H1 (cell line): ENCODE measurements around the gene IFNA1. TPM values are rescaled to one million over a fixed set of nuclear protein-coding genes. Genes with fewer than 3 reads are reported as not detected.

Source experiments
- CTCF ChIA-PET: fragments of 300-600 bp; sonication (Branson Sonifier 250); formaldehyde crosslinking; loops from one replicate; lab custom pipeline; 2021; ENCODE audit not compliant: partially characterized antibody; lab: Charles Lee
- POLR2A ChIA-PET: fragments of 300-600 bp; sonication (Branson Sonifier 250); formaldehyde crosslinking; loops from one replicate; lab custom pipeline; 2021; ENCODE audit warnings: inconsistent platforms; ENCODE audit not compliant: partially characterized antibody; lab: Charles Lee
- DNase-seq, 2 experiments: peaks; one replicate each; pipeline versions ENCODE4 v3.0.0 to v3.0.0-alpha.2; 2010 to 2022; ENCODE audit warnings: low spot score in 2 of 2, low read depth in 1 of 2, mixed read lengths in 1 of 2
- FAIRE-seq: peaks from 2 replicates; lab custom pipeline; 2011; peaks lifted over from hg19 to GRCh38; lab: Jason Lieb, UNC
- H2AFZ ChIP-seq: 2 replicates; pipeline ENCODE4 v1.8.1; 2012; ENCODE audit warnings: low read length, inconsistent platforms
- H2AK5ac ChIP-seq: 2 replicates; pipeline ENCODE4 v1.6.1; 2013; ENCODE audit warnings: low read depth, low read length
- H2BK120ac ChIP-seq: replicated peaks from 2 replicates; pipeline ENCODE3; 2013; ENCODE audit warnings: low read depth, low read length, inconsistent platforms
- H2BK12ac ChIP-seq: 2 replicates; pipeline ENCODE4 v1.6.1; 2013; ENCODE audit warnings: low read depth, low read length
- H2BK15ac ChIP-seq: 2 replicates; pipeline ENCODE4 v1.6.1; 2013; ENCODE audit warnings: low read length
- H2BK20ac ChIP-seq: 2 replicates; pipeline ENCODE4 v1.6.1; 2013; ENCODE audit warnings: low read length
- H2BK5ac ChIP-seq: 2 replicates; pipeline ENCODE4 v1.6.1; 2013; ENCODE audit warnings: low read depth, low read length
- H3K14ac ChIP-seq: 2 replicates; pipeline ENCODE4 v1.6.1; 2013; ENCODE audit warnings: inconsistent platforms; ENCODE audit not compliant: insufficient read length
- H3K18ac ChIP-seq: 2 replicates; pipeline ENCODE4 v1.6.1; 2013; ENCODE audit warnings: low read length; ENCODE audit errors: extremely low read depth
- H3K23ac ChIP-seq: 2 replicates; pipeline ENCODE4 v1.6.1; 2013; ENCODE audit warnings: inconsistent platforms; ENCODE audit not compliant: insufficient read length
- H3K23me2 ChIP-seq: 2 replicates; pipeline ENCODE4 v1.6.1; 2013; ENCODE audit warnings: low read depth, low read length
- H3K27ac ChIP-seq: 2 replicates; pipeline ENCODE4 v1.6.1; 2011; ENCODE audit warnings: low read depth, low read length, inconsistent platforms
- H3K27me3 ChIP-seq, 4 experiments: replicated peaks in 1 of 4; 1 replicate in 1 of 4; 2 replicates in 3 of 4; pipeline versions ENCODE4 v1.6.1 to v1.8.1; 2011 to 2013; ENCODE audit warnings: low read length in 3 of 4, mild to moderate bottlenecking in 3 of 4, inconsistent platforms in 2 of 4, mixed read lengths in 2 of 4, moderate library complexity in 1 of 4; ENCODE audit not compliant: control insufficient read depth in 3 of 4, insufficient read depth in 3 of 4; ENCODE audit errors: extremely low read depth in 1 of 4
- H3K36me3 ChIP-seq, 4 experiments: 2 replicates each; pipeline versions ENCODE4 v1.6.1 to v1.8.1; 2011 to 2013; ENCODE audit warnings: mild to moderate bottlenecking in 4 of 4, low read length in 3 of 4, moderate library complexity in 2 of 4, control low read depth in 1 of 4, inconsistent platforms in 1 of 4; ENCODE audit not compliant: insufficient read depth in 4 of 4, control insufficient read depth in 2 of 4
- H3K4ac ChIP-seq: replicated peaks from 2 replicates; pipeline ENCODE3; 2013; ENCODE audit warnings: low read length, low read depth, mixed read lengths, inconsistent platforms; ENCODE audit not compliant: insufficient read length
- H3K4me1 ChIP-seq, 4 experiments: replicated peaks in 1 of 4; 1 replicate in 1 of 4; 2 replicates in 3 of 4; pipeline versions ENCODE4 v1.6.1 to v1.8.1; 2011 to 2013; ENCODE audit warnings: low read length in 3 of 4, inconsistent platforms in 2 of 4, mixed read lengths in 1 of 4; ENCODE audit not compliant: insufficient read depth in 4 of 4, control insufficient read depth in 3 of 4
- H3K4me2 ChIP-seq, 2 experiments: 2 replicates each; pipeline versions ENCODE4 v1.6.1 to v1.8.1; 2011 to 2013; ENCODE audit warnings: low read depth in 2 of 2, low read length in 2 of 2, control low read depth in 1 of 2, inconsistent platforms in 1 of 2, mild to moderate bottlenecking in 1 of 2; ENCODE audit not compliant: insufficient read depth in 1 of 2
- H3K4me3 ChIP-seq, 4 experiments: fragments of 200-600, 300-600 bp in 1 of 4; sonication (generic), shearing (Covaris generic), sonication (Bioruptor Twin) in 1 of 4; 2 replicates each; pipeline versions ENCODE4 v1.5.1 to v1.8.1; 2011 to 2016; ENCODE audit warnings: low read length in 4 of 4, low read depth in 3 of 4, control low read depth in 2 of 4, inconsistent platforms in 2 of 4, mild to moderate bottlenecking in 2 of 4, mixed read lengths in 1 of 4, moderate library complexity in 1 of 4; ENCODE audit not compliant: insufficient read depth in 2 of 4; ENCODE audit errors: extremely low read depth in 1 of 4
- H3K56ac ChIP-seq: replicated peaks from 2 replicates; pipeline ENCODE3; 2013; ENCODE audit warnings: low read depth, mild to moderate bottlenecking, mixed read lengths, low read length, inconsistent platforms; ENCODE audit not compliant: insufficient read length
- H3K79me1 ChIP-seq: 2 replicates; pipeline ENCODE4 v1.6.1; 2013; ENCODE audit warnings: low read depth, low read length, control low read depth
- H3K79me2 ChIP-seq, 2 experiments: 2 replicates each; pipeline versions ENCODE4 v1.6.1 to v1.8.1; 2012 to 2013; ENCODE audit warnings: low read length in 2 of 2, mild to moderate bottlenecking in 2 of 2, inconsistent platforms in 1 of 2; ENCODE audit not compliant: insufficient read depth in 2 of 2, control insufficient read depth in 1 of 2
- H3K9ac ChIP-seq, 4 experiments: replicated peaks in 1 of 4; 1 replicate in 1 of 4; 2 replicates in 3 of 4; pipeline versions ENCODE4 v1.6.1 to v1.8.1; 2011 to 2013; ENCODE audit warnings: low read depth in 3 of 4, low read length in 3 of 4, control low read depth in 2 of 4, mild to moderate bottlenecking in 2 of 4, moderate library complexity in 2 of 4, inconsistent platforms in 1 of 4; ENCODE audit errors: extremely low read depth in 1 of 4
- H3K9me3 ChIP-seq, 2 experiments: 2 replicates each; pipeline versions ENCODE4 v1.6.1 to v1.8.1; 2012 to 2013; ENCODE audit warnings: mild to moderate bottlenecking in 2 of 2, moderate library complexity in 2 of 2, control low read depth in 1 of 2, inconsistent platforms in 1 of 2, low read depth in 1 of 2, low read length in 1 of 2, mixed read lengths in 1 of 2; ENCODE audit not compliant: insufficient read depth in 2 of 2
- H4K20me1 ChIP-seq, 2 experiments: replicated peaks in 1 of 2; 2 replicates each; pipeline versions ENCODE3 to v1.8.1; 2011 to 2013; ENCODE audit warnings: inconsistent platforms in 2 of 2, low read length in 2 of 2, mild to moderate bottlenecking in 1 of 2; ENCODE audit not compliant: insufficient read depth in 2 of 2, control insufficient read depth in 1 of 2
- H4K5ac ChIP-seq: 2 replicates; pipeline ENCODE4 v1.6.1; 2013; ENCODE audit warnings: low read length, low read depth, mixed read lengths, inconsistent platforms; ENCODE audit not compliant: insufficient read length
- H4K8ac ChIP-seq: 2 replicates; pipeline ENCODE4 v1.8.0; 2013; ENCODE audit warnings: mild to moderate bottlenecking, moderate library complexity, low read length, inconsistent platforms; ENCODE audit not compliant: insufficient read depth; ENCODE audit errors: extremely low read depth
- H4K91ac ChIP-seq: replicated peaks from 2 replicates; pipeline ENCODE3; 2013; ENCODE audit warnings: low read length, mixed read lengths, inconsistent platforms; ENCODE audit not compliant: insufficient read length
- BRCA1 ChIP-seq: IDR thresholded peaks from 2 replicates; pipeline ENCODE4 v1.6.1; 2012; ENCODE audit warnings: low read depth, low read length, improper control_type of control experiment
- CBX5 ChIP-seq: fragments of 300-800, 300-1000 bp; sonication (generic); IDR thresholded peaks from 2 replicates; pipeline ENCODE4 v1.7.1; 2016; ENCODE audit warnings: antibody characterized with exemption, low read length, low read depth
- E2F6 ChIP-seq: IDR thresholded peaks from 2 replicates; pipeline ENCODE4 v1.6.1; 2012; ENCODE audit warnings: inconsistent platforms
- EZH2 ChIP-seq: fragments of 200-600 bp; sonication (generic); IDR thresholded peaks from 2 replicates; pipeline ENCODE4 v1.7.1; 2012; ENCODE audit warnings: low read depth, mild to moderate bottlenecking, moderate library complexity, low read length, inconsistent platforms; ENCODE audit not compliant: severe bottlenecking
- KDM5A ChIP-seq: fragments of 200-600 bp; IDR thresholded peaks from 2 replicates; pipeline ENCODE4 v1.7.1; 2012; ENCODE audit warnings: mild to moderate bottlenecking, low read length, inconsistent platforms, mixed read lengths
- NANOG ChIP-seq: IDR thresholded peaks from 2 replicates; pipeline ENCODE4 v1.6.1; 2011; ENCODE audit warnings: low read length, low read depth, mild to moderate bottlenecking, inconsistent platforms; ENCODE audit not compliant: insufficient read depth, poor library complexity, severe bottlenecking
- RNF2 ChIP-seq: fragments of 200-900, 300-1000 bp; sonication (generic); IDR thresholded peaks from 2 replicates; pipeline ENCODE4 v1.7.1; 2016; ENCODE audit warnings: borderline replicate concordance, low read depth, mild to moderate bottlenecking, antibody characterized with exemption, low read length; ENCODE audit not compliant: poor library complexity, severe bottlenecking; ENCODE audit errors: missing control alignments
- RXRA ChIP-seq: IDR thresholded peaks from 2 replicates; pipeline ENCODE4 v1.6.1; 2011; ENCODE audit warnings: low read depth, mild to moderate bottlenecking, low read length, moderate library complexity; ENCODE audit not compliant: insufficient read depth
- SIRT6 ChIP-seq: IDR thresholded peaks from one replicate; pipeline ENCODE4 v1.7.1; 2012; ENCODE audit warnings: low read length, inconsistent platforms
- SP2 ChIP-seq: IDR thresholded peaks from 2 replicates; pipeline ENCODE4 v1.6.1; 2012; ENCODE audit warnings: mild to moderate bottlenecking, low read length, inconsistent platforms
- SUZ12 ChIP-seq: fragments of 200-600 bp; sonication (generic); IDR thresholded peaks from 2 replicates; pipeline ENCODE4 v1.6.1; 2012; ENCODE audit warnings: mild to moderate bottlenecking, inconsistent platforms, low read length, moderate library complexity, mixed read lengths
- TEAD4 ChIP-seq: IDR thresholded peaks from 2 replicates; pipeline ENCODE4 v1.6.1; 2012; ENCODE audit warnings: low read depth, low read length, inconsistent platforms, mixed read lengths
- ZNF274 ChIP-seq: IDR thresholded peaks from 2 replicates; pipeline ENCODE4 v1.7.0; 2012; ENCODE audit warnings: low read length, borderline replicate concordance; ENCODE audit errors: extremely low read depth
- WGBS, 2 experiments: shearing (Covaris generic) in 1 of 2; methylation state at CpG; one replicate each; pipeline versions ENCODE4 v1.1.6 to v1.1.7; 2013 to 2015; ENCODE audit warnings: low lambda C conversion rate in 2 of 2, mixed read lengths in 2 of 2, inconsistent platforms in 1 of 2, low coverage in 1 of 2, missing lambda C conversion rate in 1 of 2; ENCODE audit not compliant: insufficient replicate concordance in 2 of 2, insufficient coverage in 1 of 2, insufficient read length in 1 of 2; ENCODE audit errors: extremely low coverage in 1 of 2, missing lambda C conversion rate in 1 of 2; 5-methylcytosine and 5-hydroxymethylcytosine counted together
- polyA plus RNA-seq, 7 experiments: library from polyadenylated mRNA; depleted of rRNA in 3 of 7; stranded (reverse) in 5 of 7; unstranded in 2 of 7; fragments of >200 nt in 5 of 7; fragments of 200-250 nt in 2 of 7; gene quantifications; 1 replicate in 5 of 7; 2 replicates in 1 of 7; 4 replicates in 1 of 7; pipeline versions ENCODE4 v1.2.1 to v1.2.3, GENCODE V29; 2011 to 2013; ENCODE audit warnings: missing spikeins in 2 of 7, mixed read lengths in 2 of 7
- total RNA-seq: library from RNA; stranded (reverse); fragmentation: NEBNext Ultra II Directional; extraction: Animal tissue kit (Norgen Biotek cat#: 25700); gene quantifications from 2 replicates; pipeline ENCODE4 v1.2.1, GENCODE V29; 2021

The IFNA1 gene
- total and polyA plus RNA-seq, 2 of the 8 experiments (the other 6 are each of a cell fraction or from before 2014, with no cell fraction given), result not detected

GRCh38 chr9:21452681-21453080 is 12.4 kb downstream of the IFNA1 start:
- Histone ChIP-seq H3K4me2 (no peak overlapping the region), H4K20me1 (no peaks in the 10 kb centered on the region), H3K18ac (no peak overlapping the region), H3K4ac (no peak overlapping the region), H2BK20ac (no peak overlapping the region), H2BK5ac (no peak overlapping the region), H4K5ac (no peak overlapping the region), H3K27ac (no peak overlapping the region), H2AK5ac (no peak overlapping the region), H2BK15ac (no peak overlapping the region), H3K4me1 (no peaks in the 10 kb centered on the region), H3K79me1 (no peaks in the 10 kb centered on the region), H3K9ac (no peak overlapping the region), H4K91ac (no peak overlapping the region), H2AFZ (no peak overlapping the region), H2BK120ac (no peak overlapping the region), H3K14ac (no peak overlapping the region), H3K56ac (no peak overlapping the region), H4K8ac (no peak overlapping the region), H3K4me3 (no peak overlapping the region), H3K23ac (no peak overlapping the region), H3K79me2 (no peaks in the 10 kb centered on the region), H3K27me3 (no peaks in the 10 kb centered on the region), H3K9me3 (no peaks in the 10 kb centered on the region), H2BK12ac (no peak overlapping the region), H3K36me3 (no peaks in the 10 kb centered on the region), H3K23me2 (no peaks in the 10 kb centered on the region)
- 92% methylated on average over 4 of the region's 4 CpGs; no CpG with 5 or more reads in 1 of the 2 experiments for WGBS, 2 experiments
- no peak for DNase-seq
- POLR2A ChIA-PET, result no interaction called here
- no peak for FAIRE-seq
- CTCF ChIA-PET, result interaction anchor here (0.8 to 4.5 kb wide), 8 partner anchors 19 to 359 kb away, joined by 3 to 36 read pairs (median 8); no protein-coding TSS in a partner anchor
- TF ChIP-seq CBX5, result no peak
- TF ChIP-seq KDM5A, result no peak
- no peak for TF ChIP-seq TEAD4
- no peak for TF ChIP-seq RXRA
- no peak for TF ChIP-seq SP2
- no peak for TF ChIP-seq SIRT6
- TF ChIP-seq SUZ12, result no peak
- TF ChIP-seq ZNF274, result no peak
- no peak for TF ChIP-seq RNF2
- no peak for TF ChIP-seq E2F6
- TF ChIP-seq BRCA1, result no peak
- no peak for TF ChIP-seq EZH2
- no peak for TF ChIP-seq NANOG
